Occipital lobe (tissue), 2 donors: ENCODE results near the gene ST8SIA1. TPM values are rescaled to one million over a fixed set of nuclear protein-coding genes. Genes with fewer than 3 reads are reported as not detected.

Source experiments
- DNase-seq: peaks from one replicate; lab custom pipeline; 2025; lab: John Stamatoyannopoulos, UW
- total RNA-seq: library from RNA; depleted of rRNA; stranded (reverse); fragments of >200 nt; gene quantifications from one replicate; pipeline ENCODE4 v1.2.3, GENCODE V29; 2014

Gene ST8SIA1
- total RNA-seq, 1 donor from 2014 or later: 29.6 TPM

GRCh38 chr12:22242726-22243125 lies 91.8 kb downstream of the ST8SIA1 start:
- no peak for DNase-seq

- DNase-seq: no peak
These were observed 96.3 kb downstream of the ST8SIA1 start for GRCh38 chr12:22238211-22238610.

DNA sequence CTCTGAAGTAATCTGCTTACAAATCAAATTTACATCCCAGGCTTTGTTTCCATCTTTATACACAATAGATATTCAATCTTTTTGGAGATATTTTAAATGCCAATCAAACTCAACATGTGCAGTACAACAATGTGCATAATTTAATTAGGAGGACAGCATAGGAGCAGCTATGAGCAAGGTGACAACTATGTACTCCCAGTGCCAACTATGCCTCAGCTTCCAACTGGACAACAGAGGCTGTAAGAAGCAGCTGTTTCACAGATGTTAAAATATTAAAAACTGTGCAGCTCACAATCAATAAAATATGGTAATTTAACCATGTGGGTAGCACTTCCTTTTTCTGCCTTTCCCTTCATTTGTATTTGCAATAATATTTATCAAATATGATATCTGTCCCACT lies 99.9 kb downstream of the ST8SIA1 start:
- DNase-seq: no peak

DNA sequence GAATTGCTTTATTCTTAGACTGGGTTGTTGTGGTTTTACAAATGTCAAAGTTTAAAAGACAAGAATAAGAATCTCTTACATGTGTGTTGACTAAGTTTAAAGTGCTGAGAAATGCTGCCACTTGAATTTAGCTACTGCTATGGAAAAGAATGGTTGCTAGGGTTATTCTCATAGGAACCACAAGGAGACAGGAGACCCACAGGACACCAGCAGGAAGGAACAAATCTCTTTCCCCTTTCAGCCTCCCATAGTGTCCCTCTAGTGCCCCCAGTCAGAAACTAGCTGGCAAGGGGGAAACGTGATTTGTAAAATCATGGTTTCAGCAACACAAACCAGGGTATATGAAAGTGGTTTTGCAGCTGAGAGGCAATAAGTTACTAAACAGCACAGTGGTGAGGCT lies 102.7 kb downstream of the ST8SIA1 start:
- no peak for DNase-seq

- DNase-seq: no peak
These were observed 103.4 kb downstream of the ST8SIA1 start for GRCh38 chr12:22231078-22231477.

DNA sequence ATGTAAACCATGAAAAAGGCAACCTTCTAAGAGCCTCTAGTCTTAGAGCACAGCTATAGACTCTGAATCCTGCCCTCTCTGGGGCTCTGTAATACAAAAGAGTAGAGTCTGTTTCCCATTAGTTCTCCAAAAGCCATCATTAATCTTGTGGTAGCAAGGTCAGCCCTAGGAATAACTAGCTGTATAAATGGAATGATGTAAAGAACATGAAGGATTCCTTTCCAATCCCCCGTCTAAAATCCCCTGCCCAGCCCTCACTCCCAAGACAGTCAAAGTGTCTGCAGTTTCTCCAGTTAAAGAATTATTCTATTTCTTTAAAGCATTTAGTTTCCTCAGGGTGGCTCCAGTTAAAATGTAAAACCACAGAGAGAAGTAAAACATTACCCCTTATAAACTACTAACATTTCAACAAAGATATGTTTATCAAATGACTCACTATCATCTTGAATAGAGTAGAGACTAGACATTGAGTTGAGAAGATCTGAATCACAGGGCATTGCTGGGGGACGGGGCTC lies 104.2 kb downstream of the ST8SIA1 start:
- no peak for DNase-seq

- DNase-seq: no peak
These were observed 104.7 kb downstream of the ST8SIA1 start for GRCh38 chr12:22229652-22230279.

DNA sequence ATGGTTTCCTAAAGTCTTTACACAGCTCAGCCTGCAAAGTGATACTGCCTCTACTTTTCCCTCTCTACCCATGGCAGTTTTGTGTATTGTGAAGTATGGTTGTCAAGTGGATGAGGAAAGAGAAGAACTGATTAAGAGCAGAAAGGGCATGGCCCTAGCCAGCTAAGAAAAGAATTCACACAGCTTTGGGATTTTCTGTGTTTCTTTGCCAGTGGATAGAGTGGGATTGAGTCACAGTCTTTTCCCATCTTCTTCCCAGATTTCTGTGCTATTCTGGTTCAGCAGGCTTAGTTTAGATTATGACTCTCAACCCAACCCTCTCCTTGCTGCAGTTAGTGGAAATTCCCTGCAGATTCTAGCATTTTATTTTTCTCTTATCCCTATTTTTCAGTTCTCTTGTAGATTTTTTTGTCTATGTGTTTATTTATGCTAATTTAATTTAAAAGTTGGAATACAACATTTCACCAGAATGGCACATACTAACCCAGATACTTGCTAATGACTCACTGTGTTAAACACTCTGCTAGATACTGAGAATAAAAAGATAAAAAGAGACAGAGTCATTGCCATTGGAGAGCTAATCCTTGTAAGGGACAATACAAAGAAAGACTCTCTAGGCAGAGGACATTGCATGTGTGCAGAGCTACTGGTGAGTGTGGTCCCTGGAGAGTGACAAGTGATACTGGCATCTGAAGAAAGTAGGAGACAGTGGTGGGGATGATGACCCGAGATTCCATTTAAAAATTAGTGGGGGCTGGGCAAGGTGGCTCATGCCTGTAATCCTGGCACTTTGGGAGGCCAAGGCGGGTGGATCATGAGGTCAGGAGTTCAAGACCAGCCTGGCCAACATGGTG lies 106.3 kb downstream of the ST8SIA1 start:
- DNase-seq: peak; percentile 4

GRCh38 chr12:22223356-22223755 lies 111.2 kb downstream of the ST8SIA1 start:
- DNase-seq: no peak

GRCh38 chr12:22217556-22217955 lies 117.0 kb downstream of the ST8SIA1 start:
- no peak for DNase-seq

GRCh38 chr12:22215467-22216253 lies 118.8 kb downstream of the ST8SIA1 start:
- DNase-seq: no peak

DNA sequence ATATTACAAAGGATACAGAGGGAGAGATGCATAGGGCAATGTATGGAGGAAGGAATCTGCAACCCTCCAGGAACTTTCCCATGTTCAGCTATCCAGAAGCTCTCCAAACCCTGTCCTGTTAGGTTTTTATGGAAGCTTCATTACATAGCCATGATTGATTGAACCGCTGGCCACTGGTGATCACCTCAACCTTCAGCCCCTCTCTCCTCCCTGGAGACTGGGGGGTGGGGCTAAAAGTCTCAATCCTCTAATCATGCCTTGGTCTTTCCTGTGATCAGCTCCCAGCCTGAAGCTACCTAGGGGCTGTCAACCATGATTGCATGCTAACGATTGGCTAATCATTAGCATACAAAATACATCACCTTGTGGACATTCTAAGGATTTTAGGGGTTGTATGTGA lies 123.4 kb downstream of the ST8SIA1 start:
- DNase-seq: no peak

- DNase-seq: no peak
These were observed 125.1 kb downstream of the ST8SIA1 start for GRCh38 chr12:22209422-22209821.

DNA sequence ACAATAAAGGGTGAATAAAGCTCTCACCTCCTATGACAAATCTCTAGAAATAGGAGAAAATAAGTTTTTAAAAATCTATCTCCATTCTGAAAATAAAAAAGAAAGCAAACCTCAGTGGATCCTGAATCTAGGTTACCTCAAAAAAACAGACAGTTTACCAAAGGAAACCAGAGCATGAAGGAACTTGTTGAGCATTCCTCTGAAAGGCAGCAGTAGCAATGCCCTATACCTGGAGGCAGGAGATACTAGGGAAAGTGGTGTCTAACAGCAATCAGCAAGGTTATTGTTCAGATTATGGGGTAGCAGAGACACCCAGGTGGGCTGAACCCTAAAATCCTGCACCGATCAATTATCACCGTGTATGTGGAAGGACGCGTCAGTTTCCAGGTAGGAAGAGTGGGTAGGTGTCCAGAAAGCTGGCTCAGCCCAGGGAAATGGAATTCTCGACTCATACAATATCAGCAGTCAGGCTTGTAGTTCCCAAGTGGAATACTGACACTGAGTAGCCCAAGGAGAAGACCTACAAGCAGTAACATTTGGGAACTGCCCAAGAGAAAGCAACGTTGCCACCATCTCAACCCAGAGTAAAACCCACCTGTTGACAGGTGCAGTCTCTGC lies 128.3 kb downstream of the ST8SIA1 start:
- no peak for DNase-seq

DNA sequence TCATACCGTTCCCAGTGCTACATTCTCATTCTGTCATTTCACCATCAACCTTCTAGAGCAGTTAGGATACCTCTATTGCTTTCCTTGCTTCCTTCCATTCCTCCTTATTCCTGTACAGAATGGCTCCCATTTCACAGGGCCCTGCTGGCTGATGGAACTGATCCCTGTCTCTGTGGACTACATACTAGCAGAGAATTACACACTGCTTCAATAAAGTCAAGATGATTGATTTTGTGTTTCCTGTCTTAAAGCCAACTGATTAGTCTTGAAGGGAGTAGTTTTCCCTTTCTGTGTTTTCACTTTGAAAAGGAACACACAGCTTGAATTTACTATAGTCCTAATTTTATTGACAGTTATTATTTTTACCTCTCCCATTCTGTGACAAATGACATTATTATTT lies 130.1 kb downstream of the ST8SIA1 start:
- DNase-seq: no peak

- no peak for DNase-seq
These were observed 131.7 kb downstream of the ST8SIA1 start for GRCh38 chr12:22202847-22203246.

DNA sequence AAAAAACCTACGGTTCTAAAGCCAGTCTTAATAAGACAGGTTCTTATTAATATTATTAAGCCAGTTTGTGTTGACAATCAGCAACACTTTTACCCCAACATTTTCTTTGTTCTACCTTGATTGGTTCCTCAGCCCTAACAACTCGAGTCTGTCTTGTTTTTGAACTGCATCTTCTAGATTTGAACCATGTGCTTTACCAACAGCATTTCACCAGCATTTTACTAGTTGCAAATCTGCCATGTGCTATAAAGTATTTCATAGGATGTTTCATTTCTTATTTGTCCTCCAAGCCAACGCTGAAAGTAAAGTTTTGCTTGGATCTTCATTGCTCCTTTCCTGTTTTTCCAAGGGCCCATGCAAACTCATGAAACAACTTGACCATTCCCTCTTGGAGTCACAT lies 133.4 kb downstream of the ST8SIA1 start:
- DNase-seq: no peak

DNA sequence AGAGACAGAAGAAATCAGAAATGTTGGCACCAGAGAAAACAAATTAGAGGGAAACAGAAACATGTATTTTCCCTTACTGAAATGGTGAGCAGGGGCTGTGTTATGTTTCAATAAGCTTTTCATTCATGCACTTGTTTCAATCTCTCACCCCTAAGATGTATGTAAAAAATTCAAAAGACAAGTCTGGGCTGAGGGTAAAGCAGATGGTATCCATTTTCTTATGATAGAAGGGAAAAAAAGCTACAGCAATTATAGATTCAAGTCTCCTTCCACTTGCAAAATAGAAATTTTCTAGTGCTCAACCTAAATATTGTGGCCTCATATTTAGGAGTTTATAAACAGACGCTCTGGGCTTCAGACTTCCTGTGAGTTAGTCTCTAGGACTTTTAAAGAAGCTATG lies 138.3 kb downstream of the ST8SIA1 start:
- DNase-seq: no peak

GRCh38 chr12:22190969-22191368 lies 143.5 kb downstream of the ST8SIA1 start:
- DNase-seq: no peak

DNA sequence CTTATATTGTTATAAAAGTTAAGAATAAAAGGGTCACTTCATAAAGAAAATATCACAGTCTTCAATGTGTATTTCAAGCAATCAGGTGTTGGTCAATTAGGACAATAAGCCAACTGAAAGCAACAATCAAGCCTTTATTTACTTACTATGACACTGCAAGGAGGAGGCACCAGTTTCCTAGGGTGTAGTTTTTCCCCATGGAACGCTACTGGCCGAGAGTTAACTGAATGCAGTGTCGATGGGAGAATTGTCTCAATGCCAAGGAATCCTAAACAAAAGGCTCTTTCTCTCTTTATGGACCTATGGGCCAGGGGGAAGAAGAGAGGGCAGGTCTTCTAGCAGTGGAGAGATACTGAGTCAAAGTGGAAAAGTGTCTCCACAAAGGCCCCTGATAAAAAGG lies 146.1 kb downstream of the ST8SIA1 start:
- DNase-seq: no peak

GRCh38 chr12:22180705-22181104 lies 153.8 kb downstream of the ST8SIA1 start:
- DNase-seq: no peak

DNA sequence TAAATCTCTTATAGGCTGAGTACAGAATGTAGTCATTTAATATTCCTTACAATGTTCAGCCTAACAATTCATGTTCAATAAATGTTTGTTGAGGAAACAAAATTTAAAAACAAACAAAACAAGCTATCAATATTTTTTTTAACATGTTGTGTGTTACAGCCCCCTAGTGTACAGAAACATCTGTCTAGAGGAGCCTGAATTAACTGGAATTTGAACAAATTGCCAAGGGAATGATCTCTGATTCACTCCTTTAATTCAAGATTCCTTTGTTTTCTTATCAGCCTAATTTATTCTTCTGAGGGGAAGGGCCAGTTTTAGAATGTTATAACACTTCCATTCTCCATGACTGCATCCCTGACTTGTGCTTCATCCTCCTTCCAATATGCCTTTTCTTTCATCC lies 161.3 kb downstream of the ST8SIA1 start:
- no peak for DNase-seq
